ENCODE results near the gene CXCL13.

DNA sequence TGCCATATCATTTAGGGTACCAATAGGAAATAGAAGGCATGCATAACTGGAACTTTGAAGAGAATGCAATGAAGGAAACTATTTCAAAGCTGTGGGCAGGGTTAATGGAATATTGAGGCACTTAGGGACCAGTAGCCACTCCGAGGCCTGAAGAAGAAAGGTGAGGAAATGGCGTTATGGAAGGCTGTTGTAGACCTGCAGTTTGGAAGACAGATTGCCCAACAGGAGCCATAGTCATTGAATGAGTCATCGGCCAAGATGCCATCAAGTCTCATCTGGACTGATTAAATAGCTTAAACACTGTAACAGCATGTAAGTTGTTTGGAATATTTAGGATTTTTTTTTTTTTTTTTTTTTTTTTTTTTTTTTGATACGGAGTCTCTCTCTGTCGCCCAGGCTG lies 11.6 kb downstream of the CXCL13 start:
- TF ChIP-seq, protein P1, sequence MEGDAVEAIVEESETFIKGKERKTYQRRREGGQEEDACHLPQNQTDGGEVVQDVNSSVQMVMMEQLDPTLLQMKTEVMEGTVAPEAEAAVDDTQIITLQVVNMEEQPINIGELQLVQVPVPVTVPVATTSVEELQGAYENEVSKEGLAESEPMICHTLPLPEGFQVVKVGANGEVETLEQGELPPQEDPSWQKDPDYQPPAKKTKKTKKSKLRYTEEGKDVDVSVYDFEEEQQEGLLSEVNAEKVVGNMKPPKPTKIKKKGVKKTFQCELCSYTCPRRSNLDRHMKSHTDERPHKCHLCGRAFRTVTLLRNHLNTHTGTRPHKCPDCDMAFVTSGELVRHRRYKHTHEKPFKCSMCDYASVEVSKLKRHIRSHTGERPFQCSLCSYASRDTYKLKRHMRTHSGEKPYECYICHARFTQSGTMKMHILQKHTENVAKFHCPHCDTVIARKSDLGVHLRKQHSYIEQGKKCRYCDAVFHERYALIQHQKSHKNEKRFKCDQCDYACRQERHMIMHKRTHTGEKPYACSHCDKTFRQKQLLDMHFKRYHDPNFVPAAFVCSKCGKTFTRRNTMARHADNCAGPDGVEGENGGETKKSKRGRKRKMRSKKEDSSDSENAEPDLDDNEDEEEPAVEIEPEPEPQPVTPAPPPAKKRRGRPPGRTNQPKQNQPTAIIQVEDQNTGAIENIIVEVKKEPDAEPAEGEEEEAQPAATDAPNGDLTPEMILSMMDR (IDR thresholded peaks at IDR 0.05; ENCODE audit: low read length): no peak
- no peak for TF ChIP-seq EZH2phosphoT487 (IDR thresholded peaks at IDR 0.05; ENCODE audit: low read length)
- TF ChIP-seq EZH2 (optimal IDR thresholded peaks at IDR 0.05; ENCODE audit: low read depth, low read length): no peak
